Thoracic aorta (tissue), 2 donors: ENCODE measurements around the gene TPRG1. TPM values are rescaled to one million over a fixed set of nuclear protein-coding genes. Genes with fewer than 3 reads are reported as not detected.

Experiments
- ATAC-seq: fragments of 150-250 bp; one replicate; pipeline ENCODE4 v1.8.0; 2017; ENCODE audit warnings: low read depth; ENCODE audit not compliant: insufficient number of reproducible peaks, low FRiP score
- DNase-seq: peaks from one replicate; pipeline ENCODE4 v3.0.0-alpha.2; 2020; ENCODE audit warnings: low spot score
- H3K27ac ChIP-seq, 2 donors: fragments of 200-600 bp; sonication (generic); 1 replicate in 1 of 2; 2 replicates in 1 of 2; pipeline ENCODE4 v1.5.1; 2016; ENCODE audit warnings: mild to moderate bottlenecking in 2 of 2, moderate library complexity in 2 of 2
- H3K27me3 ChIP-seq: fragments of 200-600 bp; sonication (generic); replicated peaks from 2 replicates; pipeline ENCODE4 v1.6.0; 2016; ENCODE audit warnings: mild to moderate bottlenecking; ENCODE audit not compliant: insufficient read depth
- H3K36me3 ChIP-seq: fragments of 200-600 bp; sonication (generic); one replicate; pipeline ENCODE4 v1.5.1; 2016
- H3K4me1 ChIP-seq, 2 donors: fragments of 200-600 bp; sonication (generic); 1 replicate in 1 of 2; 2 replicates in 1 of 2; pipeline versions ENCODE4 v1.5.1 to v1.6.0; 2016; ENCODE audit warnings: low read depth in 2 of 2, mild to moderate bottlenecking in 1 of 2; ENCODE audit not compliant: control insufficient read depth in 1 of 2
- H3K4me3 ChIP-seq: fragments of 200-600 bp; sonication (generic); 2 replicates; pipeline ENCODE4 v1.5.1; 2016; ENCODE audit warnings: mild to moderate bottlenecking
- H3K9me3 ChIP-seq: fragments of 200-600 bp; sonication (generic); 2 replicates; pipeline ENCODE4 v1.5.1; 2016
- total RNA-seq, 2 donors: library from RNA; depleted of rRNA; stranded (reverse); fragments of >200 nt; gene quantifications; one replicate each; pipeline versions ENCODE4 v1.1.0 to v1.2.3, GENCODE V29; 2016
- TF ChIP-seq, protein P1 (sequence below): fragments of 200-600 bp; sonication (generic); IDR thresholded peaks from one replicate; pipeline ENCODE4 v1.5.1; 2019; ENCODE audit warnings: antibody characterized with exemption

The TPRG1 gene
- total RNA-seq, 2 donors from 2014 or later: 7.4 to 14.5 TPM

GRCh38 chr3:189365609-189366564 is 194.1 kb downstream of the TPRG1 start:
- ATAC-seq (no peak), DNase-seq (no peak)
- Histone ChIP-seq H3K4me3 (no peak overlapping the region), H3K36me3 (no peaks in the 10 kb centered on the region), H3K27ac (peak overlapping the region; percentile 19 to 52), H3K4me1 (peaks cover 12 to 37% of the 10 kb centered on the region in 2 donors), H3K9me3 (no peaks in the 10 kb centered on the region), H3K27me3 (no peaks in the 10 kb centered on the region)
- TF ChIP-seq, protein P1, sequence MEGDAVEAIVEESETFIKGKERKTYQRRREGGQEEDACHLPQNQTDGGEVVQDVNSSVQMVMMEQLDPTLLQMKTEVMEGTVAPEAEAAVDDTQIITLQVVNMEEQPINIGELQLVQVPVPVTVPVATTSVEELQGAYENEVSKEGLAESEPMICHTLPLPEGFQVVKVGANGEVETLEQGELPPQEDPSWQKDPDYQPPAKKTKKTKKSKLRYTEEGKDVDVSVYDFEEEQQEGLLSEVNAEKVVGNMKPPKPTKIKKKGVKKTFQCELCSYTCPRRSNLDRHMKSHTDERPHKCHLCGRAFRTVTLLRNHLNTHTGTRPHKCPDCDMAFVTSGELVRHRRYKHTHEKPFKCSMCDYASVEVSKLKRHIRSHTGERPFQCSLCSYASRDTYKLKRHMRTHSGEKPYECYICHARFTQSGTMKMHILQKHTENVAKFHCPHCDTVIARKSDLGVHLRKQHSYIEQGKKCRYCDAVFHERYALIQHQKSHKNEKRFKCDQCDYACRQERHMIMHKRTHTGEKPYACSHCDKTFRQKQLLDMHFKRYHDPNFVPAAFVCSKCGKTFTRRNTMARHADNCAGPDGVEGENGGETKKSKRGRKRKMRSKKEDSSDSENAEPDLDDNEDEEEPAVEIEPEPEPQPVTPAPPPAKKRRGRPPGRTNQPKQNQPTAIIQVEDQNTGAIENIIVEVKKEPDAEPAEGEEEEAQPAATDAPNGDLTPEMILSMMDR: peak; percentile 24

DNA sequence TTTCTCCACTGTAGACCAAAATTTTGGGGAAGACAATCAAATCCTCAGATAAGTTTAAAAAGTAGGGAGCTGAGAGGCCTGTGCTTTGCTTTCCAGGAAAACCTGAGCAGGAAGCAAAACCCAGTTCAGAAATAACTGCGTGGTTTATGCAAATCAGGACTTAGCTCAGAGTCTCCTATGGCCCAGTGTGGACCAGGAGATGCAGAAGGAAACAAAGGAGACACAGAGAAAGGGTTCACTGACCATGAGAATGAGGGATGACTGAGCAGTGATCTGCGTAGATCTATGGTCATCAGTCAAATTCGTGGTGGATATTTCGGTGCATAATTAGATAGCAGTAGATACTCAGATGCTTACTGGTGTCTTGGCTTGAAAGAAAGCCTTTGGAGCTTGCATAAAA is 196.6 kb downstream of the TPRG1 start:
- Histone ChIP-seq H3K27me3 (no peaks in the 10 kb centered on the region), H3K9me3 (no peaks in the 10 kb centered on the region), H3K27ac (no peak overlapping the region), H3K4me3 (no peak overlapping the region), H3K36me3 (no peaks in the 10 kb centered on the region), H3K4me1 (peaks cover 12 to 22% of the 10 kb centered on the region in 2 donors)
- TF ChIP-seq, protein P1: no peak
- DNase-seq (no peak), ATAC-seq (no peak)

DNA sequence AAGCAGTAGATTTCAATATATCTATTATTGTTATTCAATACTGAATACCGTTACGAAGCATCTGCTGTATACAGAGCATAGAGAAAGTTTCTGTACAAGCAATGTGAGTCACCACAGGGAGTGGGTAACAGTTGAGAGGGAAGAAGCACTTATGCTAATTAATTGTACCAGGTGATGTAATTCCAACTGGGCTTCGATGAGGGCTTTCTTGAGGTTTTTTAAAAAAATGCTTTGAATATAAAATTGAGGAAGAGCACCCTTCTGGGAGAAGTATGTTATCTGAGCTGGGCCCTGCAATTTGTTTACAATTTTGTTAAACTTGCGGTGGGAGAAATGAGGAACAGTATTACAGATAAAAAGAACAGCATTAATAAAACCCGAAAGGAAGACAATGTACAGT is 197.9 kb downstream of the TPRG1 start:
- DNase-seq (no peak), ATAC-seq (no peak)
- Histone ChIP-seq H3K4me1 (peaks cover 12 to 16% of the 10 kb centered on the region in 2 donors), H3K36me3 (no peaks in the 10 kb centered on the region), H3K27me3 (no peaks in the 10 kb centered on the region), H3K4me3 (no peak overlapping the region), H3K27ac (no peak overlapping the region), H3K9me3 (no peaks in the 10 kb centered on the region)
- TF ChIP-seq, protein P1: no peak

GRCh38 chr3:189372243-189372642 is 200.5 kb downstream of the TPRG1 start:
- ATAC-seq (no peak), DNase-seq (no peak)
- H3K27me3 ChIP-seq: no peaks in the 10 kb centered on the region
- H3K27ac ChIP-seq: no peak overlapping the region
- H3K36me3 ChIP-seq: no peaks in the 10 kb centered on the region
- no peak overlapping the region for H3K4me3 ChIP-seq
- TF ChIP-seq, protein P1: no peak
- H3K4me1 ChIP-seq: no peaks in the 10 kb centered on the region
- H3K9me3 ChIP-seq: no peaks in the 10 kb centered on the region
